Suppressor macrophage treated with lipopolysaccharide for 1 hour (primary cell): ENCODE measurements around the gene FOSL1.
A peak's percentile ranks its signal among the peaks of the same experiment; 100 is the strongest.

Source experiments
- DNase-seq, 3 donors: peaks; one replicate each; pipeline ENCODE4 v3.0.0-alpha.2; 2020 to 2022

Gene FOSL1

DNA sequence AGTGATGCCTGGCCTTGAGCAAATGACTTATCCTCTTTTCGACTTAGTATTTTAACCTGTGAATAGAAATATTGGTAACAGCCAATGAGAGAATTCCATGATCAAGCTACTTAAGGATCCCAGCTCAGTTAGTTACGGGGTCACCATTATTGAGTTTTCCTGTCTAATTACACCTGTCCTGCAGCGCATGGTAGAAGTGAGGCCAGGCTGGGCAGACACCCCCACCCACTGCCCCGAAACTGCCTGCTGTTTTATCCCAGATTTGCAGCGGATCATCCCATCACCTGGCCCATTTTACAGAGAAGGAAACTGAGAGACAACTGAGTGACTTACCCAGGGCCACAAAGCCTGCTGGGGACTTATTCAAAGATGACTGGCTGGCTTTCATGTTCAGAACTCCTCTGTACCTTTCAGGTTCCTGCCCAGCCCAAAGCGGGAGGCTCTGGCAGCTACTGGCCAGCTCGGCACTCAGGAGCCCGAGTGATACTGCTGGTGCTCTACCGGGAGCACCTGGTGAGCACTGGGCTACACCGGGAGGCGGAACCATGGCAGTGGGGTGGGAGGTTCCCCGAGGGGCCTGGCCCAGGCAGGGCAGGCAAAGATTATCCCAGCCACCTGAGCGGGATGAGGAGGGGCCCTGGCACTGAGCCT is 38.5 kb downstream of the FOSL1 start:
- no peak for DNase-seq

- no peak for DNase-seq
Measured at GRCh38 chr11:65861165-65861505, 39.1 kb downstream of the FOSL1 start.

GRCh38 chr11:65860278-65861164 is 39.7 kb downstream of the FOSL1 start, which contains the start of gene MUS81:
MUS81 (plus strand) TSS chr11:65860433; CDS start chr11:65860754, 321 bp downstream.
- DNase-seq = peak; percentile 94 to 97 (median 95)

DNA sequence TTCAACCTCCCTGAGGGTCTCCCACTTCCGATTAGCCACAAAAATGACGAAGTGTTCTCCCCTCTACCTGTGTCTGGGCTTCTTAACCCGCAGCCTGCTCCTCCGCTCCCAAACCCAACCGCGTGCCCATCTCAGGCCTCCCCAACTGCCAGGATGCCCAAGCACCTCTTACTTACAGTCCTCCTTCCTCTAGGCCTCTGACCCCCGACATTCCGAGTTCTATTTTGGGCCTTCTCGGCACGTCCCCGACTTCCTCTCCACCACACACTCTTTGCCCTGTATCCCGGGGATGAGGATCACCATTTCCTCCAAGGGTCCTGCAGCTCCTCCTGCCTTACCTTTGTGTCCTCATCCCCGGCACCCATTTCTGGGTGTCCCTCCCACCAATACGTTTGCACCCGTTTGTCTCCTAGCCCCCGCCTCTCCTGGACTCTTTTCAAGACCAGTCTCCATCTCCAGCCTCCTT is 40.3 kb downstream of the FOSL1 start:
- peak in 1 of 3 donors; percentile 21 for DNase-seq

- DNase-seq = peak; percentile 97 to 99 (median 98)
Measured at GRCh38 chr11:65859095-65859811, 40.9 kb downstream of the FOSL1 start.

GRCh38 chr11:65858681-65859087 is 41.5 kb downstream of the FOSL1 start:
- DNase-seq = no peak

DNA sequence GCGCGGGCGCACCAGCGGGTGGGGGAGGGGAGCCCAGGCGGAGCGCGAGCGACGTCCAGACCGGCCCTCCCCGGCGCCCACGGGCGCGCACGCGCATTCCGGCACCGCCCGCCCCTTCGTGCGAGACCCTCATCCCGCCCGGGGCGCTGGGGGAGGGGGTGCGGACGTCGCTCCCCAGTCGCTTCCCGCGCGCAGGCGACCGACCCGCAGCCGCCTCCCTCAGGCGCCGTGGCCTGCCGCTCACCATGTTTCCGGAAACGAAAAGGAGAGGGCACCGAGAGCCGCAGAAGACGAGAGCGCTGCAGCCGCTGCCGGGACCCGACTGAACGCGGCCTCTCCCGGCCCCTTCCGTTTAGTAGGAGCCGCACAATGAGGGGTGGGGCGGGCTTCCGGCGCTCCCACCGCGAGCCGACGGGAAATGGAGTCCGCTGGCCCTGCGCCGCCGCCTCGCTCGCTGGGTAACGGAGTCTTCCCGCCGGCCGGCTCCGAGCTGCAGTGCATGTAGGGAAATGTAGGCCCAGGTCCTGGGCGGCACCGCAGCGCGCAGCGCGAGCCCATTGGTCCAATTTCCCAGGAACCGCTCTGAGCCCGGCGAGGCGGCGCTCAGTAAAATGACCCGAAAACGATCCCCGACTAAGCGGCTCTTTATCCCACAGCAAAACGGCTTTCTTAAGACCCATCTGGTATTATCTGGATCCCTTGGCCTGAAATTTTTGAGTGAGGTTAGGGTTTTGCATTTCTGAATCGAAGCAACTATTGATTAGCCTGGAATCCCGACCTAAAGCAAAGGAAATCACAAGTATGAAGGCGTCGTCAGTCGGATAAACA is 42.1 kb downstream of the FOSL1 start, which contains the start of gene CFL1:
Gene CFL1 (minus strand): TSS at position 328 of the 828 bp plus-strand sequence. CDS start 81 bp downstream, at position 247.
- peak; percentile 99 for DNase-seq

GRCh38 chr11:65857500-65857852 is 42.7 kb downstream of the FOSL1 start:
- DNase-seq = no peak

DNA sequence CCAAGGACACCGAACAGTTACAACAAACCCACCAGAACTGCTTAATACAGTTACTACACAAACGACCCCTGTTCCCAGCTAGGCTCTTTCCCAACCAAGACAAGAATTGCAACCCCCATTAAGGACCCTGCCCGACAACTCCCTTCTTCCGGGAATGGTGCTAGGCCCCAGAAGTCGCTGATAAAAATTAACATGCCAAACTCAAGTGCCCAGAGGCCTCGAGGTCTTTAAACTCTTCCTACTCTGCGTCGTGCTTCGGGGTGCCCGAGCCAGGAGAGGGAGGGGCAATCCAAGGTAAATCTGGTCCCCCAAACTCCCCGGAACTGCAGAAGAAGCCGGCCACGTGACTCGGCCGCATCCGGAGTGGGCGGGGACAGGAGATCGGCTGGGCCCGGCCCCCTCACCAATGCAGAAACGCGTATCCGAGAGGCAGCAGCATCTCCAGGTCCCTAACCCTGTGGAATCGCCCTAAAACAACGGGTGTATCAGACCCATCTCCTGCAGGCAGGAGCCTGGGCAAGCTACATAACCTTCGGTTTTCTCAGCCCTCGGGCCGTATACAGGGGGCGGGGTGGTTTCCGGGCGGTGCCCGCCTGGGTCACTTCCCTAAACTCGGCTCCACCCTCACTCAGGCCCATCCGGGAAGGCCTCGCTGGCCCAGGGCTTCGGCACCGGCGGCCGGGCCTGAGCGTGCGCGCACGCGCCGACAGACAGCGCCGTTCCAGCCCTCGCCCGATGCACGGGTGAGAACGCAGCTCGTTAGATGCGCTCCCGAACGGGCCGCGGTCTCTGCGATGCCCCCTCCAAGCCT is 43.3 kb downstream of the FOSL1 start:
- peak; percentile 90 to 95 (median 92) for DNase-seq

DNA sequence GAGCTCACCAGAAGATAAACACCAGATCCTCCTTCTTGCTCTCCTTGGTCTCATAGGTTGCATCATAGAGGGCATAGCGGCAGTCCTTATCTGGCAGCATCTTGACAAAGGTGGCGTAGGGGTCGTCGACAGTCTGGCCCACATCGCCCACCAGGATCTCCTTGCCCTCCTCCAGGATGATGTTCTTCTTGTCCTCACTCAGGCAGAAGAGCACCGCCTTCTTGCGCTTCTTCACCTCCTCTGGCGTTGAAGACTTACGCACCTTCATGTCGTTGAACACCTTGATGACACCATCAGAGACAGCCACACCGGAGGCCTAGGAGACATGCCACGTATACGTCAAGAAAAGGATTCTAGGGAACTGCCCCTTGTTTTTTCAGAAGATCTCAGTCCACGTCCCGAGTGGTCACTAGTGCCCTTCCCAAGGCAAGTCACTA is 44.2 kb downstream of the FOSL1 start:
- DNase-seq = no peak

- no peak for DNase-seq
Measured at GRCh38 chr11:65854852-65855837, 45.0 kb downstream of the FOSL1 start.

DNA sequence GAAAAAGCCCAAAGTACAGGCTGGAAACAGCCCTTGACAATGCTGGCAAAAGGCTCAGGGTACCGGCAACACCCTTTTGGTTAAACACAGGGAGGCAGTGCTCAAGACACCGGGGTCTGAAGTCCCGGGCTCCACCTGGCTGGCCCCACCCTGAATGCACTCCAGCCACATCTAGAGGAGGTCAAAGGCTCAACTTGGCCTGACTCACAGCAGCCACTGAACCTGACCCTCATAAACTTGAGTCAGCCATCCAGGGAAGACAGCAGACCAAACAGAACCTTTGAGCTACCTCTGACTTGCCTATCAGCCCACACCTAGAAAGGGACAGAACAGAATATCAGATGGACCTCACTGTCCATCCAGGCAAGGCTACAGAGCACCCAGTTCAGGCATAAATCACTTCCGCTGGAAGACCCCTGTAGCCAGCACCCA is 46.0 kb downstream of the FOSL1 start:
- no peak for DNase-seq

- DNase-seq = no peak
Measured at GRCh38 chr11:65853246-65853979, 46.8 kb downstream of the FOSL1 start.

DNA sequence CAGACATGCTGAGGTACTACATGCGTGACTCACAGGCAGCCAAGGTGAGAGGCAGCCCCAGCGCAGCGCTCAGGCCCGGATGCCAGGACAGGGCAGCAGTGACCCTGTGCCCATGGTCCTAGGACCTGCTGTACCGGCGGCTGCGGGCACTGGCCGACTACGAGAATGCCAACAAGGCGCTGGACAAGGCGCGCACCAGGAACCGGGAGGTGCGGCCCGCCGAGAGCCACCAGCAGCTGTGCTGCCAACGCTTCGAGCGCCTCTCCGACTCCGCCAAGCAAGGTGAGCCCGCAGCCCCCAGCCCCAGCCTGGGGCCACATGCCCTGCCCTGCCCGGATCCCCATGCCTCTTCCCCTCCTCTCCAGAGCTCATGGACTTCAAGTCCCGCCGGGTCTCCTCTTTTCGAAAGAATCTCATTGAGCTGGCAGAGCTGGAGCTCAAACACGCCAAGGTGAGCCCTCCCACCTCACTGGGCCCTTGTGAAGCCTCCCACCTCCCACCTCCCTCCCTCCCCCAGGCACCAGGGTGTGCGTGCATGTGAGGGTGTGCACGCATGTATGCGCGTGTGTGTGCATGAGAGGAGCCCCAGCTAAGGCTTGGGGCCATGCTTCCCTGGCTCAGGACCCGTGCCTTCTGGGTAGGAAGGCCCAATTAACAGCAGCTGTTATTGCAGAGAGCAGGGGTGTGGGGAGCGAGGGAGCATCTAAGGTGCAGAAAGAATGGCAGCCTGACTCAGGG is 47.5 kb downstream of the FOSL1 start:
- DNase-seq = no peak

DNA sequence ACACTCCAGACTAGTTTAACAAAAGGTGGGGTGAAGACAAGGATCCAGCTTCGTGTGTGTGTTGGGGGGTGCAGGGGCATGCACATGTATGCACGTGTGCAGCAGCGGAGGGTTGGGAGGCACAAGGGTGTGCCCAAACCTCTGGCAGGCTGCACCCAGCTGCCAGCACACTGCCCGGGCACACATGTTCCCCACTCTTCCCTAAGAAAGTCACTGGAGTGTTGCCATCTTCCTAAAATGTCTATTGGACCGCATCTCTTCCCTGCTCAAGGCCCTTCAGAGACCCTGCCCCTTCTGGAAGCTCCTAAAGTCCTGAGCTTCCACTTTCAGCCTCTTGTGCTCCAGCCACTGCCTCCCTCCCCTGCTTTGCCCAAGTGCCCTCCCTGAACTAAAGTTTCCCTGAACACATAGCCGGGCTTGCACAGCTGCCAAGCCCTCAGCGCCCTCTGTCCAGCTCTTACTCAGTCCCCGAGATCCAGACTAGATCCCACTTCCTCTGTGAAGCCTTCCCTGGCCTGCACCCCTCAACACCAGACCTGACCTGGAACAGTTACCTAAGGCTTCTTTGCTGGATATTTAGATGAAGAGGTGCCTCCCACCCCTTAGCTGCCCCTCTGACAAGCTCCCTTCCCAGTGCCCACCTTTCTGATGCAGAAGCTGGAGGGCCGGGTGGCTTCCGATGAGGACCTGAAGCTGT is 48.2 kb downstream of the FOSL1 start:
- no peak for DNase-seq

DNA sequence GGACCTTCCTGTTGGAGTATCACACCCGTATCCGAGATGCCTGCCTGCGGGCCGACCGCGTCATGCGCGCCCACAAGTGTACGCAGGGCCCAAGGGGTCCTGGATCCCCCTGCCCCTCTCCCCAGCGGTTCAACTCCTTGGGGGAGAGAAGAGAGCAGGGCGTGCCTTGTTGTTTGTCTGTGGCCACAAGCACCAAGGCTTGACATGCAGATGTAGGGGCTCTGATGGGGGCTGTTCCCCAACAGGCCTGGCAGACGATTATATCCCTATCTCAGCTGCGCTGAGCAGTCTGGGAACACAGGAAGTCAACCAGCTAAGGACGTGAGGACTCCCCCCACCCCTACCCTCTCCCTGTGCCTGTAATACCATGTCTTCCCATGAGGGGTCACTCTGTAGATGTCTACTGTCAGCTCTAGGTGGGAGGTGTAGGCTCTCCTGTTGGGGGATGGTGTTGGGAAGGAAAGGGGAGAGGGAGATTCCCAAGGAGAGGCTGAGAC is 49.1 kb downstream of the FOSL1 start:
- DNase-seq = peak in 2 of 3 donors; percentile 24 to 41

DNA sequence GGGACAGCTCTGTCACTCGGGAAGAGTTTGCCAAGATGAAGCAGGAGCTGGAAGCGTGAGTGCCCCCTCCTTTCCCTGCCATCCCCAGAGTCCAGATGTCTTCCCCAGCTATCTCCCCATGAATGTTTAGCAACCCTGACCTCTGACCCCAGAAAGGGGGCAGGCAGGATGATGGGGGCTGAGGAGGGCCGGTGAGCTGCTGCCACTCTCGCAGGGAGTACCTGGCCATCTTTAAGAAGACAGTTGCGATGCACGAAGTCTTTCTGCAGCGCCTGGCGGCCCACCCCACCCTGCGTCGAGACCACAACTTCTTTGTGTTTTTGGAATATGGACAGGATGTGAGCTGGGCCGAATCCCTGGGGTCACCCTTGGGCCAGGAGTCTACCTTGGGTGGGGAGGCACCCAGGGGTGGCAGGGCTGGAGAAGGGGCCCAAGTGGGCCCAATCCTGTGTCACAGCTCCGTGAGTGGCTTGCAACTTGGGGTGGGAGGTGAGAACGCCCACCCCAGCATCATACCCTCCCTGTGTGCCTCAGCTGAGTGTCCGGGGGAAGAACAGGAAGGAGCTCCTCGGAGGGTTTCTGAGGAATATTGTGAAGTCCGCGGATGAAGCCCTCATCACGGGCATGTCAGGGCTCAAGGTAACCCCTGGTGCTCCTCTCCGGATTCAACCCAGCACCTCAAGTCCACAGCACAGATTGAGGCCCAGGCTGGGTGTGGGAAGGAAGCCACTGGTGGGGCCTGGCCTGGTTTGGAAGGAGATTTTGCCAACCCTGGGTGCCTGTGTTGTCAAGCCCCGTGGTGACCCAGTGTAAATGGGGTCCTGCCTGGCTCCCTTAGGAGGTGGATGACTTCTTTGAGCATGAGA is 49.7 kb downstream of the FOSL1 start:
- no peak for DNase-seq
